CD1c-positive myeloid dendritic cell (primary cell): Measurements from ENCODE around the gene APBA2.

Source experiments
- DNase-seq: peaks from one replicate; pipeline ENCODE4 v3.0.0-alpha.2; 2016; ENCODE audit errors: extremely low spot score

Gene APBA2

GRCh38 chr15:29133791-29134190, 248.0 kb downstream of the APBA2 start:
- DNase-seq, result no peak

- no peak for DNase-seq
Observed at GRCh38 chr15:29134239-29134638, 248.5 kb downstream of the APBA2 start.

GRCh38 chr15:29134641-29135308, 249.0 kb downstream of the APBA2 start:
- no peak for DNase-seq

GRCh38 chr15:29135309-29135657, 249.5 kb downstream of the APBA2 start:
- DNase-seq, result no peak

- DNase-seq, result no peak
Observed at GRCh38 chr15:29135702-29136646, 250.2 kb downstream of the APBA2 start.

GRCh38 chr15:29138260-29138659, 252.5 kb downstream of the APBA2 start:
- no peak for DNase-seq

- DNase-seq, result no peak
Observed at GRCh38 chr15:29139072-29139471, 253.3 kb downstream of the APBA2 start.

GRCh38 chr15:29139540-29140459, 254.0 kb downstream of the APBA2 start:
- DNase-seq, result peak; percentile 15

GRCh38 chr15:29140475-29141307, 254.9 kb downstream of the APBA2 start:
- DNase-seq, result no peak

- no peak for DNase-seq
Observed at GRCh38 chr15:29141308-29142128, 255.7 kb downstream of the APBA2 start.

- DNase-seq, result no peak
Observed at GRCh38 chr15:29142129-29142747, 256.5 kb downstream of the APBA2 start.

- no peak for DNase-seq
Observed at GRCh38 chr15:29143293-29143692, 257.5 kb downstream of the APBA2 start.

GRCh38 chr15:29143909-29144635, 258.3 kb downstream of the APBA2 start:
- DNase-seq, result no peak

GRCh38 chr15:29149738-29150075, 263.9 kb downstream of the APBA2 start:
- DNase-seq, result no peak

- DNase-seq, result no peak
Observed at GRCh38 chr15:29150515-29151483, 265.0 kb downstream of the APBA2 start.

- DNase-seq, result no peak
Observed at GRCh38 chr15:29151484-29151857, 265.7 kb downstream of the APBA2 start.

GRCh38 chr15:29156521-29156920, 270.7 kb downstream of the APBA2 start:
- DNase-seq, result no peak
